IMR-90 (cell line): ENCODE measurements around the gene A1CF. TPM values are rescaled to one million over a fixed set of nuclear protein-coding genes. Genes with fewer than 3 reads are reported as not detected.

Source experiments
- ATAC-seq: fragments of 200-7000 bp; cut with Tn5 transposase; 2 replicates; pipeline ENCODE4 v1.9.1; 2020; ENCODE audit warnings: low read depth, mild to moderate bottlenecking, moderate library complexity
- BruUV-seq: library from RNA; stranded (reverse); fragments of 400-500 nt; replicated peaks from 2 replicates; lab custom pipeline; 2021; lab: Mats Ljungman, UMichigan
- CTCF ChIA-PET: fragments of 300-600 bp; formaldehyde crosslinking; extraction: SDS; loops from one replicate; lab custom pipeline; 2021; ENCODE audit warnings: antibody characterized with exemption; lab: Yijun Ruan, JAX
- POLR2A ChIA-PET: fragments of 300-600 bp; sonication (Branson Sonifier 250); formaldehyde crosslinking; loops from one replicate; lab custom pipeline; 2022; ENCODE audit warnings: antibody characterized with exemption; ENCODE audit not compliant: unreplicated experiment; lab: Charles Lee
- DNase-seq: peaks from one replicate; pipeline ENCODE4 v3.0.0; 2013
- H2AFZ ChIP-seq: replicated peaks from 2 replicates; pipeline ENCODE3; 2013; ENCODE audit warnings: low read length, mild to moderate bottlenecking; ENCODE audit not compliant: poor library complexity
- H2AK5ac ChIP-seq: 2 replicates; pipeline ENCODE4 v1.6.1; 2013; ENCODE audit warnings: low read depth, low read length, inconsistent platforms
- H2AK9ac ChIP-seq: replicated peaks from 2 replicates; pipeline ENCODE3; 2013; ENCODE audit warnings: mild to moderate bottlenecking, low read depth, low read length, moderate library complexity; ENCODE audit not compliant: poor library complexity
- H2BK120ac ChIP-seq: 2 replicates; pipeline ENCODE4 v1.6.1; 2013; ENCODE audit warnings: low read depth, low read length, inconsistent platforms
- H2BK15ac ChIP-seq: 3 replicates; pipeline ENCODE4 v1.6.1; 2013; ENCODE audit warnings: low read depth, low read length, inconsistent platforms
- H2BK20ac ChIP-seq: 2 replicates; pipeline ENCODE4 v1.6.1; 2013; ENCODE audit warnings: low read depth, mild to moderate bottlenecking, inconsistent platforms, low read length, moderate library complexity
- H2BK5ac ChIP-seq: 2 replicates; pipeline ENCODE4 v1.6.1; 2013; ENCODE audit warnings: mild to moderate bottlenecking, low read depth, low read length, inconsistent platforms; ENCODE audit not compliant: poor library complexity, severe bottlenecking
- H3K14ac ChIP-seq: replicated peaks from 2 replicates; pipeline ENCODE4 v1.6.1; 2013; ENCODE audit warnings: low read depth, low read length, inconsistent platforms
- H3K18ac ChIP-seq: 2 replicates; pipeline ENCODE4 v1.6.1; 2013; ENCODE audit warnings: low read depth, low read length, control low read depth
- H3K23ac ChIP-seq: 2 replicates; pipeline ENCODE4 v1.6.1; 2013; ENCODE audit warnings: low read depth, low read length, inconsistent platforms
- H3K27ac ChIP-seq: 2 replicates; pipeline ENCODE4 v1.5.1; 2013; ENCODE audit warnings: mild to moderate bottlenecking, control low read depth, low read length; ENCODE audit not compliant: insufficient read depth
- H3K27me3 ChIP-seq: 2 replicates; pipeline ENCODE4 v1.6.1; 2013; ENCODE audit warnings: low read length; ENCODE audit not compliant: control insufficient read depth, insufficient read depth
- H3K36me3 ChIP-seq: 2 replicates; pipeline ENCODE4 v1.6.1; 2013; ENCODE audit warnings: low read length, mixed read lengths; ENCODE audit not compliant: control insufficient read depth, insufficient read depth
- H3K4ac ChIP-seq: 2 replicates; pipeline ENCODE4 v1.6.1; 2013; ENCODE audit warnings: low read depth, low read length, inconsistent platforms
- H3K4me1 ChIP-seq: 2 replicates; pipeline ENCODE4 v1.6.1; 2013; ENCODE audit warnings: low read length, mixed read lengths; ENCODE audit not compliant: control insufficient read depth, insufficient read depth
- H3K4me2 ChIP-seq: 2 replicates; pipeline ENCODE4 v1.6.1; 2013; ENCODE audit warnings: low read depth, mild to moderate bottlenecking, control low read depth, low read length, moderate library complexity
- H3K4me3 ChIP-seq: 2 replicates; pipeline ENCODE4 v1.5.1; 2013; ENCODE audit warnings: low read depth, mild to moderate bottlenecking, control low read depth, low read length, moderate library complexity; ENCODE audit not compliant: insufficient read depth
- H3K56ac ChIP-seq: 2 replicates; pipeline ENCODE4 v1.6.1; 2013; ENCODE audit warnings: low read length, inconsistent platforms; ENCODE audit not compliant: insufficient read depth; ENCODE audit errors: extremely low read depth
- H3K79me1 ChIP-seq, 2 experiments: 2 replicates each; pipeline ENCODE4 v1.6.1; 2013; ENCODE audit warnings: low read length in 2 of 2, inconsistent platforms in 1 of 2, low read depth in 1 of 2
- H3K9ac ChIP-seq: 2 replicates; pipeline ENCODE4 v1.6.1; 2013; ENCODE audit warnings: low read depth, low read length, control low read depth
- H3K9me1 ChIP-seq: 2 replicates; pipeline ENCODE4 v1.6.1; 2013; ENCODE audit warnings: low read length, inconsistent platforms; ENCODE audit not compliant: insufficient read depth
- H3K9me3 ChIP-seq: 2 replicates; pipeline ENCODE4 v1.6.1; 2013; ENCODE audit warnings: low read length; ENCODE audit not compliant: control insufficient read depth, insufficient read depth
- H4K20me1 ChIP-seq: 2 replicates; pipeline ENCODE4 v1.6.1; 2013; ENCODE audit warnings: low read length, inconsistent platforms; ENCODE audit not compliant: insufficient read depth
- H4K5ac ChIP-seq: 2 replicates; pipeline ENCODE4 v1.6.1; 2013; ENCODE audit warnings: mild to moderate bottlenecking, low read depth, low read length, control low read depth
- H4K8ac ChIP-seq, 2 experiments: 2 replicates each; pipeline ENCODE4 v1.6.1; 2013; ENCODE audit warnings: low read depth in 2 of 2, low read length in 2 of 2, control low read depth in 1 of 2, inconsistent platforms in 1 of 2
- H4K91ac ChIP-seq: 2 replicates; pipeline ENCODE4 v1.6.1; 2013; ENCODE audit warnings: low read depth, low read length, inconsistent platforms; ENCODE audit not compliant: insufficient read depth
- BHLHE40 ChIP-seq: fragments of 150-350 bp; IDR thresholded peaks from 2 replicates; pipeline ENCODE4 v1.6.1; 2016; ENCODE audit warnings: mild to moderate bottlenecking, low read depth, low read length
- CEBPB ChIP-seq: IDR thresholded peaks from 2 replicates; pipeline ENCODE4 v1.6.1; 2012; ENCODE audit warnings: low read depth, low read length, improper control_type of control experiment
- CHD1 ChIP-seq: IDR thresholded peaks from 2 replicates; pipeline ENCODE4 v1.6.1; 2012; ENCODE audit warnings: low read depth, low read length, improper control_type of control experiment
- FOS ChIP-seq: fragments of 150-350 bp; IDR thresholded peaks from 2 replicates; pipeline ENCODE4 v1.6.1; 2016; ENCODE audit warnings: low read depth, low read length
- MAFK ChIP-seq: IDR thresholded peaks from 2 replicates; pipeline ENCODE4 v1.6.1; 2012; ENCODE audit warnings: low read depth, low read length, improper control_type of control experiment
- MAZ ChIP-seq: IDR thresholded peaks from 2 replicates; pipeline ENCODE4 v1.6.1; 2012; ENCODE audit warnings: low read depth, mild to moderate bottlenecking, low read length, improper control_type of control experiment, moderate library complexity, borderline replicate concordance
- MXI1 ChIP-seq: IDR thresholded peaks from 2 replicates; pipeline ENCODE4 v1.6.1; 2012; ENCODE audit warnings: low read depth, mild to moderate bottlenecking, low read length, moderate library complexity, borderline replicate concordance
- NFE2L2 ChIP-seq: fragments of 150-350 bp; IDR thresholded peaks from 2 replicates; pipeline ENCODE4 v1.6.1; 2016; ENCODE audit warnings: low read depth, mild to moderate bottlenecking, low read length
- POLR2A ChIP-seq: IDR thresholded peaks from 2 replicates; pipeline ENCODE4 v1.6.1; 2012; ENCODE audit warnings: mild to moderate bottlenecking, low read depth, low read length
- RAD21 ChIP-seq: IDR thresholded peaks from 2 replicates; pipeline ENCODE4 v1.6.1; 2012; ENCODE audit warnings: low read length, improper control_type of control experiment
- RCOR1 ChIP-seq: IDR thresholded peaks from 2 replicates; pipeline ENCODE4 v1.6.1; 2012; ENCODE audit warnings: mild to moderate bottlenecking, low read length, improper control_type of control experiment; ENCODE audit not compliant: insufficient replicate concordance
- RFX5 ChIP-seq: IDR thresholded peaks from 2 replicates; pipeline ENCODE4 v1.8.0; 2012; ENCODE audit warnings: low read depth, mild to moderate bottlenecking, low read length, moderate library complexity
- SMC3 ChIP-seq: fragments of 150-350 bp; IDR thresholded peaks from 2 replicates; pipeline ENCODE4 v1.6.1; 2016; ENCODE audit warnings: low read depth, mild to moderate bottlenecking, antibody characterized with exemption, low read length, moderate library complexity
- dilution Hi-C: fragments of 300-500 bp; cut with HindIII; formaldehyde crosslinking; loops from one replicate; pipeline ENCODE4 v1.14.3; 2018; ENCODE audit warnings: low sequenced_read_pairs; ENCODE audit not compliant: unreplicated experiment
- in situ Hi-C: fragments of 300-500 bp; cut with MboI; formaldehyde crosslinking; loops from 3 replicates; pipeline ENCODE4 v1.14.3; 2019; ENCODE audit warnings: low sequenced_read_pairs, inconsistent platforms, mixed read lengths
- intact Hi-C: fragments of 100-400 bp; cut with micrococcal nuclease; formaldehyde crosslinking; loops from 2 replicates; pipeline ENCODE4 v1.10.0; 2022
- polyA plus RNA-seq, 3 experiments: library from polyadenylated mRNA; depleted of rRNA; stranded (reverse); fragments of >200 nt; gene quantifications; 2 replicates each; pipeline ENCODE4 v1.2.3, GENCODE V29; 2012; ENCODE audit warnings: low replicate concordance in 1 of 3
- total RNA-seq: library from RNA; depleted of rRNA; stranded (reverse); fragments of >200 nt; gene quantifications from 2 replicates; pipeline ENCODE4 v1.2.3, GENCODE V29; 2012
- TF ChIP-seq, protein P1 (sequence below): conservative IDR thresholded peaks from 2 replicates; pipeline ENCODE4 v1.5.1; 2012; ENCODE audit warnings: mild to moderate bottlenecking, low read depth, low read length, improper control_type of control experiment
- TF ChIP-seq, protein P2 (sequence below): fragments of 150-350 bp; IDR thresholded peaks from 2 replicates; pipeline ENCODE4 v1.6.1; 2017; ENCODE audit warnings: mild to moderate bottlenecking, antibody characterized with exemption, low read length, low read depth
- TF ChIP-seq, protein P3 (sequence below): fragments of 150-350 bp; IDR thresholded peaks from 2 replicates; pipeline ENCODE4 v1.6.1; 2016; ENCODE audit warnings: low read depth, mild to moderate bottlenecking, low read length, moderate library complexity, borderline replicate concordance

The A1CF gene
- total and polyA plus RNA-seq, 2 of the 4 experiments (the other 2 are of a cell fraction), result not detected

DNA sequence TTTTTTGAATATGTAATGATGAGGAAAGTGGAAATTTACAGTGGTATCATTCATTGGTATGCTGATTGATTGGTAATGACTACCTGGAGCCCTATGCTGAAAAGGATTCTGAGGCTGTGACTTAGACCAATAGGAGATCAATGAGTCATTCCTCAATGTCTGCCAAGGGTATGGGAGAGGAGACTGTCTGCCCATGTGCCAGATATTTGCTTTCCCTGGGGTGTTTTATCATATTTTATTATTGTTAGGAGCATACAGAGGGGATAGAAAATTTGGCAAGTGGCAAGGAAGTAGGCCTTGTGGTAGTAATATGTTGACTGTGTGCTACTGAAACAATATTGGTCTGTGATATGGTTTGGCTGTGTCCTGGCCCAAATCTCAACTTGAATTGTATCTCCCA lies 90.9 kb downstream of the A1CF start:
- no peak overlapping the region for H3K27ac ChIP-seq
- no peaks in the 10 kb centered on the region for H3K9me1 ChIP-seq
- no peak overlapping the region for H3K23ac ChIP-seq
- no peaks in the 10 kb centered on the region for H4K20me1 ChIP-seq
- H3K14ac ChIP-seq, result no peak overlapping the region
- no TSS peak for BruUV-seq
- ChIA-PET POLR2A (no interaction called here), CTCF (no interaction called here)
- intact Hi-C loops, result no loop called here
- no peak overlapping the region for H4K8ac ChIP-seq
- in situ Hi-C loops, result no loop called here
- H2AK9ac ChIP-seq, result no peak overlapping the region
- H3K4me1 ChIP-seq, result no peaks in the 10 kb centered on the region
- H3K4ac ChIP-seq, result no peak overlapping the region
- no peaks in the 10 kb centered on the region for H3K36me3 ChIP-seq
- DNase-seq, result no peak
- no peak overlapping the region for H2BK120ac ChIP-seq
- no peak overlapping the region for H3K18ac ChIP-seq
- no peak overlapping the region for H4K91ac ChIP-seq
- H3K79me1 ChIP-seq, result no peaks in the 10 kb centered on the region
- TF ChIP-seq NFE2L2 (no peak), BHLHE40 (no peak), POLR2A (no peak), SMC3 (no peak), MAZ (no peak), RAD21 (no peak), CHD1 (no peak), CEBPB (no peak), MXI1 (no peak), RFX5 (no peak), FOS (no peak), MAFK (no peak), RCOR1 (no peak)
- TF ChIP-seq, protein P1, sequence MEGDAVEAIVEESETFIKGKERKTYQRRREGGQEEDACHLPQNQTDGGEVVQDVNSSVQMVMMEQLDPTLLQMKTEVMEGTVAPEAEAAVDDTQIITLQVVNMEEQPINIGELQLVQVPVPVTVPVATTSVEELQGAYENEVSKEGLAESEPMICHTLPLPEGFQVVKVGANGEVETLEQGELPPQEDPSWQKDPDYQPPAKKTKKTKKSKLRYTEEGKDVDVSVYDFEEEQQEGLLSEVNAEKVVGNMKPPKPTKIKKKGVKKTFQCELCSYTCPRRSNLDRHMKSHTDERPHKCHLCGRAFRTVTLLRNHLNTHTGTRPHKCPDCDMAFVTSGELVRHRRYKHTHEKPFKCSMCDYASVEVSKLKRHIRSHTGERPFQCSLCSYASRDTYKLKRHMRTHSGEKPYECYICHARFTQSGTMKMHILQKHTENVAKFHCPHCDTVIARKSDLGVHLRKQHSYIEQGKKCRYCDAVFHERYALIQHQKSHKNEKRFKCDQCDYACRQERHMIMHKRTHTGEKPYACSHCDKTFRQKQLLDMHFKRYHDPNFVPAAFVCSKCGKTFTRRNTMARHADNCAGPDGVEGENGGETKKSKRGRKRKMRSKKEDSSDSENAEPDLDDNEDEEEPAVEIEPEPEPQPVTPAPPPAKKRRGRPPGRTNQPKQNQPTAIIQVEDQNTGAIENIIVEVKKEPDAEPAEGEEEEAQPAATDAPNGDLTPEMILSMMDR, result no peak
- TF ChIP-seq, protein P2, sequence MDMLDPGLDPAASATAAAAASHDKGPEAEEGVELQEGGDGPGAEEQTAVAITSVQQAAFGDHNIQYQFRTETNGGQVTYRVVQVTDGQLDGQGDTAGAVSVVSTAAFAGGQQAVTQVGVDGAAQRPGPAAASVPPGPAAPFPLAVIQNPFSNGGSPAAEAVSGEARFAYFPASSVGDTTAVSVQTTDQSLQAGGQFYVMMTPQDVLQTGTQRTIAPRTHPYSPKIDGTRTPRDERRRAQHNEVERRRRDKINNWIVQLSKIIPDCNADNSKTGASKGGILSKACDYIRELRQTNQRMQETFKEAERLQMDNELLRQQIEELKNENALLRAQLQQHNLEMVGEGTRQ, result no peak
- TF ChIP-seq, protein P3, sequence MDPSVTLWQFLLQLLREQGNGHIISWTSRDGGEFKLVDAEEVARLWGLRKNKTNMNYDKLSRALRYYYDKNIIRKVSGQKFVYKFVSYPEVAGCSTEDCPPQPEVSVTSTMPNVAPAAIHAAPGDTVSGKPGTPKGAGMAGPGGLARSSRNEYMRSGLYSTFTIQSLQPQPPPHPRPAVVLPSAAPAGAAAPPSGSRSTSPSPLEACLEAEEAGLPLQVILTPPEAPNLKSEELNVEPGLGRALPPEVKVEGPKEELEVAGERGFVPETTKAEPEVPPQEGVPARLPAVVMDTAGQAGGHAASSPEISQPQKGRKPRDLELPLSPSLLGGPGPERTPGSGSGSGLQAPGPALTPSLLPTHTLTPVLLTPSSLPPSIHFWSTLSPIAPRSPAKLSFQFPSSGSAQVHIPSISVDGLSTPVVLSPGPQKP, result no peak
- H3K4me3 ChIP-seq, result no peak overlapping the region
- H4K5ac ChIP-seq, result no peak overlapping the region
- H3K56ac ChIP-seq, result no peak overlapping the region
- H3K27me3 ChIP-seq, result peaks cover 6% of the 10 kb centered on the region
- no peaks in the 10 kb centered on the region for H3K9me3 ChIP-seq
- H2BK15ac ChIP-seq, result no peak overlapping the region
- no peak overlapping the region for H3K9ac ChIP-seq
- ATAC-seq, result no peak
- H2BK5ac ChIP-seq, result no peak overlapping the region
- H2AK5ac ChIP-seq, result no peak overlapping the region
- no peak overlapping the region for H2BK20ac ChIP-seq
- H3K4me2 ChIP-seq, result no peak overlapping the region
- H2AFZ ChIP-seq, result no peak overlapping the region
- dilution Hi-C loops, result no loop called here
